ENCODE data around the gene GUCA2A.

DNA sequence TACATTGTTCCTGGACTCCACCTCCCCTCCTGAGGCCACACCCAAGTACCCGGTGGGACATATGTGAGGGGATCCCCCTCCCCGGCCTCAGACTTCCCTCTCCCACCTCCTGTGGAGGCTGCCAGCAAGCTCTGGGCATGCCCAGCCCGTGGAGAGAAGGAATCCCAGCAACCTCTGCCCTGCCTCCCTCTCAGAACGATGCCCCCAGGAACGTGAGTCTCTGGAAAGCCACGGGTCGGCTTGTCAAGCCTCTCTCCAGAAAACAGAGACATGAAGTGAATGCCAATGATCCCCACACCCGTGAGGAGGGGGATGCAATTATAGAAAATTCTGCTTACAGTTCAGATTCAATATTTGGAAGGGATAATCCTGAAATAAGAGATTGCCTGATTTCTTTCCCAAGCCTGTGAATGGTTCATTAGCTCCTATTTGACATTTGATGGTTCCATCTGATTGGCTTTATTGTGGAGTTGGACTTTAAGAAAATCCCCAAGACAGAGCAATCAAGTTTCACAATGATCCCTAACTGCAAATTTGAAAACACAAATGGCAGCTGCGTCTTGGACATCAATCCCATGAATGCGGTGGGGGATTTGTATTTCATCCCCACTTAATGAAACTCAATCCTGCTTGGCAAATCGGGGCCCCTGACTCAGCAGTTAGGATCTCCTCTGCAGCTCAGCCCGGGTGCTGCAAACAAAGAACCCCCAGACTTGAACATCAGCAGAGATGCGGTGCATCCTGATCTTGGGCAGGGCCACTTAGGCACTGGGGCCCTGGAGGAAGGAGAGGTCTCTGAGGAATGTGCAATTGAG lies 20.4 kb downstream of the GUCA2A start:
- TF ChIP-seq, protein P1, sequence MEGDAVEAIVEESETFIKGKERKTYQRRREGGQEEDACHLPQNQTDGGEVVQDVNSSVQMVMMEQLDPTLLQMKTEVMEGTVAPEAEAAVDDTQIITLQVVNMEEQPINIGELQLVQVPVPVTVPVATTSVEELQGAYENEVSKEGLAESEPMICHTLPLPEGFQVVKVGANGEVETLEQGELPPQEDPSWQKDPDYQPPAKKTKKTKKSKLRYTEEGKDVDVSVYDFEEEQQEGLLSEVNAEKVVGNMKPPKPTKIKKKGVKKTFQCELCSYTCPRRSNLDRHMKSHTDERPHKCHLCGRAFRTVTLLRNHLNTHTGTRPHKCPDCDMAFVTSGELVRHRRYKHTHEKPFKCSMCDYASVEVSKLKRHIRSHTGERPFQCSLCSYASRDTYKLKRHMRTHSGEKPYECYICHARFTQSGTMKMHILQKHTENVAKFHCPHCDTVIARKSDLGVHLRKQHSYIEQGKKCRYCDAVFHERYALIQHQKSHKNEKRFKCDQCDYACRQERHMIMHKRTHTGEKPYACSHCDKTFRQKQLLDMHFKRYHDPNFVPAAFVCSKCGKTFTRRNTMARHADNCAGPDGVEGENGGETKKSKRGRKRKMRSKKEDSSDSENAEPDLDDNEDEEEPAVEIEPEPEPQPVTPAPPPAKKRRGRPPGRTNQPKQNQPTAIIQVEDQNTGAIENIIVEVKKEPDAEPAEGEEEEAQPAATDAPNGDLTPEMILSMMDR (tag by site-specific recombination; IDR thresholded peaks at IDR 0.05): no peak
- TF ChIP-seq, protein P2, sequence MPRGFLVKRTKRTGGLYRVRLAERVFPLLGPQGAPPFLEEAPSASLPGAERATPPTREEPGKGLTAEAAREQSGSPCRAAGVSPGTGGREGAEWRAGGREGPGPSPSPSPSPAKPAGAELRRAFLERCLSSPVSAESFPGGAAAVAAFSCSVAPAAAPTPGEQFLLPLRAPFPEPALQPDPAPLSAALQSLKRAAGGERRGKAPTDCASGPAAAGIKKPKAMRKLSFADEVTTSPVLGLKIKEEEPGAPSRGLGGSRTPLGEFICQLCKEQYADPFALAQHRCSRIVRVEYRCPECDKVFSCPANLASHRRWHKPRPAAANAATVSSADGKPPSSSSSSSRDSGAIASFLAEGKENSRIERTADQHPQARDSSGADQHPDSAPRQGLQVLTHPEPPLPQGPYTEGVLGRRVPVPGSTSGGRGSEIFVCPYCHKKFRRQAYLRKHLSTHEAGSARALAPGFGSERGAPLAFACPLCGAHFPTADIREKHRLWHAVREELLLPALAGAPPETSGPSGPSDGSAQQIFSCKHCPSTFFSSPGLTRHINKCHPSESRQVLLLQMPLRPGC (tag by site-specific recombination; IDR thresholded peaks at IDR 0.05): no peak
- no peak for TF ChIP-seq ZNF521 (tag by site-specific recombination; IDR thresholded peaks at IDR 0.05)
- no peak for TF ChIP-seq MYNN (tag by site-specific recombination; IDR thresholded peaks at IDR 0.05; ENCODE audit: borderline replicate concordance)
- no peak for TF ChIP-seq KLF9 (tag by site-specific recombination; IDR thresholded peaks at IDR 0.05; ENCODE audit: low read depth)
- no peak for TF ChIP-seq ZNF529 (tag by site-specific recombination; IDR thresholded peaks at IDR 0.05; ENCODE audit: insufficient replicate concordance)

Data from HEK293 (cell line).